ENCODE measurements around the gene ZNF324B.
"Not testable (repeated sequence)": the region's sequence is repeated elsewhere in the genome, so short reads cannot be mapped to it uniquely, and the experiment has no call there.

ZNF324B gene

DNA sequence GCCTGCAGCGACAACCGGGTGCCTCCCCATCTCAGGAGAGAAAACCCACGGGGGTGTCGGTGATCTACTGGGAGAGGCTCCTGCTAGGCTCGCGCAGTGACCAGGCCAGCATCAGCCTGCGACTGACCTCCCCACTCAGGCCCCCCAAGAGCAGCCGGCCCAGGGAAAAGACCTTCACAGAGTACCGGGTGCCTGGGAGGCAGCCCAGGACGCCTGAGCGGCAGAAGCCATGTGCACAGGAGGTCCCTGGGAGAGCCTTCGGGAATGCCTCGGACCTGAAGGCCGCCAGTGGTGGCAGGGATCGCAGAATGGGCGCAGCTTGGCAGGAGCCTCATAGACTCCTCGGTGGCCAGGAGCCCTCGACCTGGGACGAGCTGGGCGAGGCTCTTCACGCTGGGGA is 3.9 kb downstream of the ZNF324B start:
- DNase-seq: no peak

- no peak for DNase-seq
Observed at GRCh38 chr19:58456111-58456510, 4.7 kb downstream of the ZNF324B start.

DNA sequence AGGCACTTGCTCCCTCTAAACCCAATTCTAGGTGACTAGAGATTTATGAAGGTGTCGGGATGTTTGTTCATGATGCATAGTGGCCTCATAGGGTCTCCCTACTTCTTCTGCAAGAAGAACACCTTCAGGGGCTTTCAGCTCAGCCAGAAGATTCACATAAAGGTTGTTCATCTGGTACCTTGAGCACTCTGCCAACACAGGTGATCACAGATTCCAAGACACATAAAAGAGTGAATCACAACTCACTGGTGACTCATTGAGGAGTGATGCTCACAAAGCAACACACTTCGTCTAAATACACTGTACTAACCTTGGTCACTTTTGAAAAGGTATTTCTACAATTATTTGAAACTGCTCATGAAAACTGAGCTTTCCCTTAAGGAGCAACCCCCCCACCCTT is 8.6 kb downstream of the ZNF324B start:
- DNase-seq: no peak

DNA sequence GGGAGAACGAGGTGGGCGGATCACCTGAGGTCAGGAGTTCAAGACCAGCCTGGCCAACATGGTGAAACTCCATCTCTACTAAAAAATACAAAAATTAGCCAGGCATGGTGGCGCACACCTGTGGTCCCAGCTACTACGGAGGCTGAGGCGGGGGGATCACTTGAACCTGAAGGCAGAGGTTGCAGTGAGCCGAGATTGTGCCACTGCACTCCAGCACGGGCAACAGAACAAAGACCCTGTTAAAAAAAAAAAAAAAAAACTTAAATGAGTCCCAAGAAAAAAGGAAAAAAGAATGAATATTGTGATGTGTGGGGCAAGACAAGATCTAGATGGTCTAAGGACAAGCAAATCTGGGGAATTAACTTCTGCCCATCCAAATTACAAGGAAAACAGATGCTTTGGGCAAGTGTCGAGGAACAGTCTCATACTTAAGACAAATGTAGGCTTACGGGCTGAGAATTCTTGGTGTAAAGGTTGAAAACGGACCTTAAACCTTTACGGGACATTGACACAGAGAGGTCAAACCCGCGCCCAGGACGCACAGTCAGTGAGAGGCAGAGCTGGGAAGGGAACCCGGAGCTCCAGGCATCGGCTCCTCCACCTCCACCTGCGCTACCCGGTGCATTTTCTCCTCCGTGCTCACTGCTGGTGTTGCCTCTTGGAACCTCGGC is 14.8 kb downstream of the ZNF324B start:
- no peak for DNase-seq

DNA sequence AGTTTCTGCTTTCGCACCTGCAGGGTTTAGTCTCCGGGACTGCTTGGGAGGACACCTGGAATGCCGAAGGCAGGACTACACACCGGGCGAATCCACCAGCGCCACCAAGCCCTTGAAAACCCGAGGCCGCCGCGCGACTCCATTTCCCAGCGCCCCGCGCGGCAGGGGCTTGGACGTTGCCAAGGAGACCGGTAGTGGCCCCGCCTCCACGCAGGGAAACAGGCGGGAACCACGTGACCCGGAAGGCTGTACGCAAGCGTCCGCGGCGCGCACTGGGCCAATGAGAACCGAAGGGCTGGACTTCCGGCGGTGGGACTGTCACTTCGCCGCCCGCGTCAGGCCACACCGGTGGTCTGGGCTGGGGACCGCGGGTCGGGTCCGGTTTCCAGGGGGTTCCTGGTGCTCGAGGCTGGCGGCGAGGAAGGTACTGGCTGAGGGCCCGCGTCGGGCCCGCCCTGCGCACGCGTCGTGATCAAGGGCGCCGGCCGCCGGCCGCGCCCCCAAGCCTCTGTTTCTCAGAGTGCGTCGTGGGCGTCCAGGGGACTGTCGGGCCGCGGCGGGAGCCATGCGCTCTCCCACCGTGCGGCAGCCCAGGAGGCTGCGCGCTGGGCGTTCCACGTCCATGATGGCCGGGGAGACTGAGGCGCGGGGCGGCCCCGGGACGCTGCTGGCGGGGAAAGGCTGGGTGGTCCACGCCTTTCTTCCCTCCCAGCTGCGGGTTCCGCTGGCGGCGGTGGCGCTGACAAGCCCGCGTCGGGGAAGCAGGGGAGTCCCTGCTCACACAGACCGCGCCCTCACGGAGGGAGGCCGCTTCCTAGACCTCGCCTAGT is 15.6 kb downstream of the ZNF324B start, which contains the start of gene ZNF324:
Gene ZNF324 (plus strand): TSS at position 321 of the 830 bp plus-strand sequence. CDS start 2,106 bp downstream, outside the sequence.
- peak; percentile 99 for DNase-seq

GRCh38 chr19:58468216-58468839 is 16.9 kb downstream of the ZNF324B start:
- no peak for DNase-seq

GRCh38 chr19:58469241-58470013 is 18.0 kb downstream of the ZNF324B start:
- no peak for DNase-seq

DNA sequence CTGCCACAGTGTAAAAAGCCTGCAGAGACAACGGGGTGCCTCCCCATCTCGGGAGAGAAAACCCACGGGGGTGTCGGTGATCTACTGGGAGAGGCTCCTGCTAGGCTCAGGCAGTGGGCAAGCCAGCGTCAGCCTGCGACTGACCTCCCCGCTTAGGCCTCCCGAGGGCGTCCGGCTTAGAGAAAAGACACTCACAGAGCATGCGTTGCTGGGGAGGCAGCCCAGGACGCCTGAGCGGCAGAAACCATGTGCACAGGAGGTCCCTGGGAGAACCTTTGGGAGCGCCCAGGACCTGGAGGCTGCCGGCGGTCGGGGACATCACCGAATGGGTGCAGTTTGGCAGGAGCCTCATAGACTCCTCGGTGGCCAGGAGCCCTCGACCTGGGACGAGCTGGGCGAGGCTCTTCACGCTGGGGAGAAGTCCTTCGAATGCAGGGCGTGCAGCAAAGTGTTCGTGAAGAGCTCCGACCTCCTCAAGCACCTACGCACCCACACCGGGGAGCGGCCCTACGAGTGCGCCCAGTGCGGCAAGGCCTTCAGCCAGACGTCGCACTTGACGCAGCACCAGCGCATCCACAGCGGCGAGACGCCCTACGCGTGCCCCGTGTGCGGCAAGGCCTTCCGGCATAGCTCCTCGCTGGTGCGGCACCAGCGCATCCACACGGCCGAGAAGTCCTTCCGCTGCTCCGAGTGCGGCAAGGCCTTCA is 19.6 kb downstream of the ZNF324B start:
- not testable (repeated sequence) for DNase-seq

GRCh38 chr19:58471736-58472135 is 20.3 kb downstream of the ZNF324B start:
- no peak for DNase-seq

GRCh38 chr19:58473775-58474174 is 22.4 kb downstream of the ZNF324B start:
- DNase-seq: no peak

- DNase-seq: no peak
Observed at GRCh38 chr19:58474291-58474996, 23.0 kb downstream of the ZNF324B start.

DNA sequence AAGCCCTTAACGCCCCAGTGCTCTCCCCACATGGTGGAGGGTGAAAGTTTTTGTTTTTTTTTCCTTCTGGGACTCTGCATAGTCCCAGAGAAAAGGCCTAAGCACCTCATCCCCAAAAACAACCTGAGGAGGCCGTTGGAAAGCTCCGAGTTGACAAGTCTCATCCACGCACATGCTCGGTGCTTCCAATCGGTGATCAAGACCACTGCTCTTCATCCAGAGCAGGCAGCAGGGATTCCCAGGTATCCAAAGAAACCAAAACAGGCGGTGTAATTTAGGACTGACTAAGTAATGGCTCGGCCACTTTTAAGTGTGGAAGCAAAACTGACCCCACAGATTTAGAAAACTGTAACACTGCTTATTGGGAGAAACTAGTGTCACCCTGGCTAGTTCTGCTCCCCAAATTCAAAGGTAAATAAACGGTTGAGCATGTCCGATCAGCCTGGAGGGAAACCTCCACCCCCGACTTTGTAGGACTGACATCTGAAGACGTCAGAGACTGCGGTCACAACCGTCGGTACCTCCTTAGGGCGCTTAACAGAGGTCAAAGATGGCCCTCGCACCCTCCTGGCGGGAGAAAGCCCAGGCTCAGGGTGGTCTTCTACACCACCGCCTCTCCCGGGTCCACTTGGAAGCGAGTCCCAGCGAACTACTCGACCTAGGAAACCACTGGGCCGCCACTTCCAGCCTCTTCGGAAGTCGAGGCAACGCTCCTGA is 23.7 kb downstream of the ZNF324B start:
- DNase-seq: no peak

GRCh38 chr19:58475714-58476497 is 24.5 kb downstream of the ZNF324B start, which contains the start of gene ZNF446:
Gene ZNF446 (plus strand): TSS chr19:58476352. CDS start chr19:58477219, 867 bp downstream.
- peak; percentile 95 for DNase-seq

- DNase-seq: no peak
Observed at GRCh38 chr19:58476498-58477015, 25.1 kb downstream of the ZNF324B start.

GRCh38 chr19:58477130-58477529 is 25.7 kb downstream of the ZNF324B start:
- no peak for DNase-seq

GRCh38 chr19:58477871-58478270 is 26.4 kb downstream of the ZNF324B start:
- DNase-seq: no peak

GRCh38 chr19:58479303-58479702 is 27.9 kb downstream of the ZNF324B start:
- no peak for DNase-seq

DNA sequence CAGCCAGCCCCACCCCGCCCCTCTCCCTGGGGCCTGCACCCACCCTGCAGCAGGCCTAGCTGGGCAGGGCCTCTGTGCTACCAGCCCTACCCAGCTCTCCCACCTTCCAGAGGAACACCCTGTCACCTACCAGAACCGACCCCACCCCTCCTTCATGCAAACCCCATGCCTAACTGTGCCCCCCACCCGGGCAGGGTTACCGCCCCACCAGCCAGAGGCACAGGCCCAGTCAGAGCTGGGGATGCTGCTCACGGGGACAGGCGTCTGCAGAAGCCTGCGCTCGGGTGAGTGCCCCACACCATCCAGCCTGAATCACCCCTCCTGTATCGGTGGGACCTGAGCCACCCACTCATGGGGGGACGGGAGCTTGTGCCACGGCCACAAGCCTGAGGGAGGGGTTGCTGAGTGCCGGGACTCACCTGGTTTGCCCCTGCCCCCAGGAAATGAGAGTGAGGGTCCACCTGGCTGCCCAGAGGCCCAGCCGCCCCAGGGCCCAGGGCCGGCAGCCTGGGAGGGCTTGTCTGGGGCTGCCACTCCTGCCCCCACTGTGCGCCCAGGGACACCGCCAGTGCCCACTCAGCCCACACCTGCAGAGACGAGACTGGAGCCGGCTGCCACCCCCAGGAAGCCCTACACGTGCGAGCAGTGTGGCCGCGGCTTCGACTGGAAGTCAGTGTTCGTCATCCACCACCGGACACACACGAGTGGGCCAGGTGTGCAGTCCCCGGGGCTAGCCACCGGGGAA is 28.5 kb downstream of the ZNF324B start:
- no peak for DNase-seq

GRCh38 chr19:58480481-58480830 is 29.0 kb downstream of the ZNF324B start:
- DNase-seq: no peak

Measured in stimulated activated CD8-positive, alpha-beta memory T cell treated with anti-CD3 and anti-CD28 coated beads, Interleukin-4, amount 100 ng/mL, for 48 hours (primary cell).